Mucosa of stomach (tissue), 1 donor: Measurements from ENCODE around the gene SREBF2.
A peak's percentile ranks its signal among the peaks of the same experiment; 100 is the strongest.

ENCODE experiments used
- H3K27me3 ChIP-seq: one replicate; pipeline ENCODE4 v1.7.0; 2013; ENCODE audit warnings: mild to moderate bottlenecking, low read length; ENCODE audit not compliant: control insufficient read depth, insufficient read depth
- H3K36me3 ChIP-seq: one replicate; pipeline ENCODE4 v1.7.0; 2013; ENCODE audit warnings: low read length; ENCODE audit not compliant: control insufficient read depth, insufficient read depth
- H3K4me1 ChIP-seq: one replicate; pipeline ENCODE4 v1.7.0; 2013; ENCODE audit warnings: mild to moderate bottlenecking, low read length; ENCODE audit not compliant: control insufficient read depth, insufficient read depth
- H3K4me3 ChIP-seq: one replicate; pipeline ENCODE4 v1.7.0; 2013; ENCODE audit warnings: low read length
- H3K9ac ChIP-seq: one replicate; pipeline ENCODE4 v1.7.0; 2013; ENCODE audit warnings: mild to moderate bottlenecking, low read length, moderate library complexity
- H3K9me3 ChIP-seq: one replicate; pipeline ENCODE4 v1.7.0; 2013; ENCODE audit warnings: mild to moderate bottlenecking, low read length, moderate library complexity; ENCODE audit not compliant: control insufficient read depth
- donor health status: Pancreatic carcinoma.

The SREBF2 gene

DNA sequence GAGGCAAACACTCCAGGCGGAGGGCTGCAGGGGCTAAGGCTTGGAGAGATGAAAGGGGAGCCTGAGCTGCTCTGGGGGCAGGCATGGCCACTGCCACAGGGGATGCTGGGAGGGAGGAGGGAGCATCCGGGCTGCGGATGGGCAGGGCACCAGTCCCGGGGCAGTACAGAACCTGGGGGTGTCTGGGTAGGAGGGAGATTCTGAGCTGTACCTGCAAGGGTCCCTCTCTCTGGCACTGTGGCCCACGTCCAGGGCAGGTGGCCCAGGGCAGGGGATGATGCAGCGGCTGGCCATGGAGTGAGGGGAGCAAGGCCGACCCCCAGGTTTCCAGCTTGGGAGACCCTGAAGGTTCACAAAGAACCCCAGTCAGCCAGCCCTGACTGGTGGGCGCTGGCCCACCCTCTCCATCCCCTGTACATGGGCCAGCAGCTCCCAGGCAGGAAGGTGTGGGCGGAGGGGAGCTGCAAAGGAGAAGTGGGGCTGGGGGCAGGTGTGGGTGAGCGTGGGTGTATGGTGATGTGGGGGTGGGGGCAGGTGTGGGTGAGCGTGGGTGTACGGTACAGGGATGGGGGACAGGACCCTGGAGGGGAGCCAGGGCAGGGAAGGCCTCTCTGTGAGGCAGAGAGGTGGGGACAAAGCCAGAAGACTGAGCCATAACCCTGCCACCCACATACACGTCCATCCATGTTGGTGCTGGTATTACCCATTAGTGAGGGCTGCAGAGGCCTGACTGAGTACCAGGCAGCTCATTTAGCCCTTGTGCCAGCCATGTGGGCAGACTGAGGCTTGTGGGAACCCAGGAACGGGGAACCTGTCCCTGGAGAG, 95.9 kb downstream of the SREBF2 start:
- Histone ChIP-seq H3K4me3 (no peak overlapping the region), H3K9me3 (no peaks in the 10 kb centered on the region), H3K9ac (no peak overlapping the region), H3K27me3 (peaks cover 20% of the 10 kb centered on the region), H3K4me1 (peaks cover 4% of the 10 kb centered on the region), H3K36me3 (no peaks in the 10 kb centered on the region)

DNA sequence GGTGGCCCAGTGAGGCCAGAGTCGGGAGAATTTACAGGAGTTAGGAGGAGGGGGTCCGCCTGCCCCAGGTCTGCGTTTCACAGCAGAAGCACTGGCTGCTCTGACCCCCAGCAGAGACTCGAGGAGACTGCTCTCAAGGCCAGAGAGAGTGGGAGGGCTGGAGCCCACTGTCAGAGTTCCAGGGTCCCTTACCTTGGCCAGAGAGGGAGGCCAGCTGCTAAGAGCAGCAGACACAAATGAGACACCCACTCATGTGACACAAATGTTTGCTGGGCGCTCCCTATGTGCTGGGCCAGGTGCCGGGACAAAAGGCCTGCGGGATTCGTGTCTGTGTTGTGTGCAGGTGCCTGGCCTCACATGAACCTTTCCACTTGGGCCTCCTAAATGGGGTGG, 96.5 kb downstream of the SREBF2 start:
- H3K9me3 ChIP-seq: no peaks in the 10 kb centered on the region

GRCh38 chr22:41931701-41932269, 98.9 kb downstream of the SREBF2 start:
- no peaks in the 10 kb centered on the region for H3K36me3 ChIP-seq
- H3K4me3 ChIP-seq: no peak overlapping the region
- no peaks in the 10 kb centered on the region for H3K9me3 ChIP-seq
- H3K9ac ChIP-seq: no peak overlapping the region
- no peaks in the 10 kb centered on the region for H3K4me1 ChIP-seq
- H3K27me3 ChIP-seq: peaks cover 3% of the 10 kb centered on the region

More for the DNA sequence above, 96.5 kb downstream of the SREBF2 start:
- H3K4me1 ChIP-seq: peaks cover 4% of the 10 kb centered on the region
- no peak overlapping the region for H3K9ac ChIP-seq
- peaks cover 20% of the 10 kb centered on the region for H3K27me3 ChIP-seq
- H3K4me3 ChIP-seq: no peak overlapping the region
- no peaks in the 10 kb centered on the region for H3K36me3 ChIP-seq

- Histone ChIP-seq H3K9ac (no peak overlapping the region), H3K36me3 (no peaks in the 10 kb centered on the region), H3K4me3 (no peak overlapping the region), H3K27me3 (no peaks in the 10 kb centered on the region), H3K4me1 (no peaks in the 10 kb centered on the region), H3K9me3 (no peaks in the 10 kb centered on the region)
Measured at GRCh38 chr22:41932353-41932752, 99.4 kb downstream of the SREBF2 start.

DNA sequence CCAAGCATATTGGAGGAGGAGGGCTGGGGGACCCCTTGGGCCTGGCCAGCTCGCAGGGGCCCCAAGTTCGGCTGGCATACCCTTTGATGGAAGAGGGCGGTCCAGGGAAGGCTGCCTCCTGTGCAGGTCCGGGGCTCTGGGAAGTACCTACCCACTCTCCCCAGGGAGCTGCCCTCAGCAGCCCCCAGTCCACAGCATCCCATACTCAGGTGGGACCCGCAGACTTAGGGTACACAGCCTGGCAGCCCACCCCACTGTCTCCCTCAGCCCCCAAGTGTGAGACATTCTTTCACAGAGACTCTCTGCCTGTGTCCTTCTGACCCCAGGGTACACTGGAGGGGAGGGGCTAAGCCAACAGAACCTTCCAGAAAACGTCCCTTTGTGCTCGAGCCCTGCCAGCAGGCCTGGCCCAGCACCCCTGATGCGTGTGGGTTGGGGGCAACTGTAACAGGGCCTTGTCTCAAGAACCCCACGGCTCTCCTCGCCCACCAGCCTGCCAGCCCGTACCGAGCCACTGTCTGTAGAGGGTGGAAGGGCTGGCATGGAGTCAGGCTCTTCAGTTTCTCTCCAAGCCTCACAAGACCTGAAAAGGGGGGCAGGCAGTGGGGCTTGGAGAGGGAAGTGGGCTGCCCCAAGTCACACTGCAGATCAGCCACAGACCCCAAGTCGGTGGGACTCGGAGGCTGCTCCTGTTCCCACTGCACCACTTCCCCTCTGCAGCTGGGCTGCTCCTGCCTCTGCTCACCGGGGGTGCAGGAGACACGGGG, 100.7 kb downstream of the SREBF2 start:
- Histone ChIP-seq H3K4me1 (no peaks in the 10 kb centered on the region), H3K9ac (no peak overlapping the region), H3K27me3 (no peaks in the 10 kb centered on the region), H3K9me3 (no peaks in the 10 kb centered on the region), H3K36me3 (no peaks in the 10 kb centered on the region), H3K4me3 (no peak overlapping the region)

- Histone ChIP-seq H3K36me3 (no peaks in the 10 kb centered on the region), H3K9me3 (no peaks in the 10 kb centered on the region), H3K9ac (no peak overlapping the region), H3K4me1 (no peaks in the 10 kb centered on the region), H3K4me3 (no peak overlapping the region), H3K27me3 (no peaks in the 10 kb centered on the region)
Measured at GRCh38 chr22:41934284-41935014, 101.5 kb downstream of the SREBF2 start.

DNA sequence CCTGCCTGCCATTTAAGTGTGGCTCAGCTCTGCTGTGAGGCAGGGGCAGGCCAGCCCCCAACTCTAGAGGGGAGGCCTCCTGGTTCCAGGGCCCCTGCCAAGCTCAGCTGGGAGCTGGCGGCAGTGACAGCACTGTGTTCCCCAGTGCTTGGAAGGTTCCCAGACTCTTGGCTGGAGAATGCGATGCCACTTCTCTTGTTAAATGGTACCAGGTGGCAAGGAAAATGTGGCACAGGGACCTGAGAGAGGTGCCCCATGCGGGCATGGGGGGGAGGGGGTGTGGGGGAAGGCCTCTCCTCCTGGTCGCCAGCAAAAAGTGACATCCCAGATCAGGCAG, 102.1 kb downstream of the SREBF2 start:
- Histone ChIP-seq H3K4me3 (no peak overlapping the region), H3K9ac (no peak overlapping the region), H3K27me3 (no peaks in the 10 kb centered on the region), H3K9me3 (no peaks in the 10 kb centered on the region), H3K36me3 (no peaks in the 10 kb centered on the region), H3K4me1 (no peaks in the 10 kb centered on the region)

DNA sequence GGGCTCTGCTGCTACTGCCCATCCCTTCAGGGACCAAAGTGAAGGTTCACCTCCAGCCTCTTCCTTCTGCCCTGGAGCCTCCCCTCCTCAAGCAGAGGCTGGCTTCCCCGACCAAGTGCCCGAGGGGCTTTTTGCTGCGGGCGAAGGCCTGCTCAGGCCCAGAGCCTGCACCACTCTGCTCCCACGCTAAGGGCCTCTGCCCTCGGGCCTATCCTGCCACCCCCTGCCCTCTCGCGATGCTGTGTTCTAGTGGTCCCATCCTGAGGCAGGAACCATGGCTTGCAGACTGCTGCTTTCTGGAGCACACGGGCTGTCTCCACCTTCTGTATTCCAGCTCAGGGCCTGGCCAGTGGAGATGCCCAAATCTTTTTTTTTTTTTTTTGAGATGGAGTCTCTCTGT, 102.6 kb downstream of the SREBF2 start:
- H3K4me3 ChIP-seq: no peak overlapping the region
- H3K4me1 ChIP-seq: peaks cover 2% of the 10 kb centered on the region
- no peaks in the 10 kb centered on the region for H3K36me3 ChIP-seq
- no peaks in the 10 kb centered on the region for H3K9me3 ChIP-seq
- H3K9ac ChIP-seq: no peak overlapping the region
- H3K27me3 ChIP-seq: no peaks in the 10 kb centered on the region

- Histone ChIP-seq H3K27me3 (no peaks in the 10 kb centered on the region), H3K4me1 (peaks cover 15% of the 10 kb centered on the region), H3K36me3 (no peaks in the 10 kb centered on the region), H3K9ac (no peak overlapping the region), H3K4me3 (no peak overlapping the region), H3K9me3 (no peaks in the 10 kb centered on the region)
Measured at GRCh38 chr22:41936894-41937169, 103.9 kb downstream of the SREBF2 start.

DNA sequence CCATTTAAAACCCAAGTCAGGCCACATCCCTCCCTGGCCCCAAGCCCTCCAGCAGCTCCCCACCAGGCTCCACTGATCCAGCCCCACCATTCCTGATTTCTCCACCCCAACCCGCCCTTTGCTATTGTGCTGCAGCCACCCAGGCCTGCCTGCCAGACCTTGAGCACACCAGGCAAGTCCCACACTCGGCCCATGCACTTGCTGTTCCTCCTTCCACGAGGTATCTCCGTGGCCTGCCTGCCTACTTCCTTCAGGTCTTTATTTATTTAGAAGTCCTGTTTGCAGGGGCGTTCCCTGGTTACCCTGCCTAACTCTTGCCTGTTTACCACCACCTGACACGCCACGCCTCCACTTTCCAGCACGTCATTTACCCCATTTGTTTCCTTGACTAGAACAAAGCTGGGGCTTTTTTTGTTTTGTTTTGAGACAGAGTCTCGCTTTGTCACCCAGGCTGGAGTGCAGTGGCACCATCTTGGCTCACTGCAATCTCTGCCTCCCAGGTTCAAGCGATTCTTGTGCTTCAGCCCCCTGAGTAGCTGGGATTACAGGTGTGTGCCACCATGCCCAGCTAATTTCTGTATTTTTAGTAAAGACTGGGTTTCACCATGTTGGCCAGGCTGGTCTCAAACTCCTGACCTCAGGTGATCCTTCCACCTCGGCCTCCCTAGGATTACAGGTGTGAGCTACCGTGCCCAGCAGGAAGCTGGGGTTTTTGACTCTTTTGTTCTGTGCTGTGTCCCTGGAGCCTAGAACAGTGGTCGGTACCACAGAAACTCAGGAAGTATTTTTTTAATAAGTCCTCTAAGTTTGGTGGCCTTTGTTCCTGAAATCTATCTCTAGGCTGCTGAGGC, 107.3 kb downstream of the SREBF2 start:
- Histone ChIP-seq H3K4me1 (peaks cover 33% of the 10 kb centered on the region), H3K9ac (peak overlapping the region; percentile 77), H3K36me3 (no peaks in the 10 kb centered on the region), H3K27me3 (no peaks in the 10 kb centered on the region), H3K4me3 (no peak overlapping the region), H3K9me3 (no peaks in the 10 kb centered on the region)
